ENCODE results near the gene FOXS1.

The FOXS1 gene

DNA sequence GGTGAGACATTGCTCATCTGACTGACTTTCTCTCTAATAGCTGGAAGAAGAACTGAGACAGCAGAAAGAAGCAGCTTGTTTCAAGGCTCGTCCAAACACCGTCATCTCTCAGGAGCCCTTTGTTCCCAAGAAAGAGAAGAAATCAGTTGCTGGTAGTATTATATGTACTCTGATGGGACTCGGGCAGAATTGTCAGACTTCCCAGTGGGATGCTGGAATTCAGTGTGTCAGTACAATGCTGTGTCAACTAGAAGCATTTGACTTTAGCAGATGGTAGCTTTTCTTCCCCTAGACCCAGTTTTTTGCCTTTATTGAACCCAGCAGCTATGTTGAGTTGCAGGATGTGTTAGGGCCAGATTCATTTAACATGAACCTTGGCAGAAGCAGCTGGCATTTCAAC is 48.0 kb downstream of the FOXS1 start:
- no peak for DNase-seq (ENCODE audit: low read depth in 1 of 2, low spot score in 1 of 2)

Data from stimulated activated CD4-positive, alpha-beta T cell treated with anti-CD3 and anti-CD28 coated beads, Interleukin-15, amount 100 ng/mL, for 1 hour (primary cell).